Mesothelial cell of epicardium (in vitro differentiated cells): ENCODE data around the gene TMEM123. TPM values are rescaled to one million over a fixed set of nuclear protein-coding genes. Genes with fewer than 3 reads are reported as not detected.
A peak's percentile ranks its signal among the peaks of the same experiment; 100 is the strongest.

Source experiments
- DNase-seq, 2 experiments: peaks; one replicate each; pipeline ENCODE4 v3.0.0; 2021; ENCODE audit warnings: low spot score in 2 of 2; ENCODE audit not compliant: unreplicated experiment in 2 of 2
- H3K27ac Mint-ChIP-seq: 2 replicates; pipeline ENCODE4 v1.8.0; 2021; ENCODE audit warnings: mixed read lengths
- H3K27me3 Mint-ChIP-seq: 2 replicates; pipeline ENCODE4 v1.8.0; 2021; ENCODE audit warnings: low read depth, mixed read lengths
- H3K36me3 Mint-ChIP-seq: 2 replicates; pipeline ENCODE4 v1.8.0; 2021; ENCODE audit warnings: mixed read lengths
- H3K4me1 Mint-ChIP-seq: 2 replicates; pipeline ENCODE4 v1.8.0; 2021; ENCODE audit warnings: mixed read lengths
- H3K4me3 Mint-ChIP-seq: 2 replicates; pipeline ENCODE4 v1.8.0; 2021; ENCODE audit warnings: mild to moderate bottlenecking, moderate library complexity, mixed read lengths
- H3K9me3 Mint-ChIP-seq: 2 replicates; pipeline ENCODE4 v1.8.0; 2021; ENCODE audit warnings: mixed read lengths
- CTCF ChIP-seq: fragments of 200-600 bp; sonication (generic); IDR thresholded peaks from one replicate; pipeline ENCODE4 v1.5.0; 2021; ENCODE audit warnings: antibody characterized with exemption; ENCODE audit not compliant: unreplicated experiment
- total RNA-seq: library from RNA; stranded (reverse); gene quantifications from 3 replicates; pipeline ENCODE4 v1.2.1, GENCODE V29; 2021

The TMEM123 gene
- total RNA-seq, 1 donor from 2014 or later = 131 TPM

- no peak for TF ChIP-seq CTCF
- no peak for DNase-seq
- Mint-ChIP-seq H3K36me3 (peaks cover 33% of the 10 kb centered on the region), H3K9me3 (peaks cover 30% of the 10 kb centered on the region), H3K27ac (no peak overlapping the region), H3K4me1 (peaks cover 19% of the 10 kb centered on the region), H3K4me3 (no peak overlapping the region), H3K27me3 (no peaks in the 10 kb centered on the region)
Measured at GRCh38 chr11:102420547-102420946, 32.0 kb downstream of the TMEM123 start.

- DNase-seq = no peak
- Mint-ChIP-seq H3K4me1 (peaks cover 19% of the 10 kb centered on the region), H3K27ac (peak overlapping the region; percentile 34), H3K4me3 (no peak overlapping the region), H3K9me3 (peaks cover 44% of the 10 kb centered on the region), H3K27me3 (no peaks in the 10 kb centered on the region), H3K36me3 (peaks cover 46% of the 10 kb centered on the region)
- TF ChIP-seq CTCF = no peak
Measured at GRCh38 chr11:102419181-102419580, 33.4 kb downstream of the TMEM123 start.

- peaks cover 51% of the 10 kb centered on the region for H3K36me3 Mint-ChIP-seq
- H3K27me3 Mint-ChIP-seq = no peaks in the 10 kb centered on the region
- no peak for TF ChIP-seq CTCF
- H3K27ac Mint-ChIP-seq = no peak overlapping the region
- H3K9me3 Mint-ChIP-seq = peaks cover 49% of the 10 kb centered on the region
- H3K4me1 Mint-ChIP-seq = peaks cover 9% of the 10 kb centered on the region
- no peak for DNase-seq
- no peak overlapping the region for H3K4me3 Mint-ChIP-seq
Measured at GRCh38 chr11:102416976-102417375, 35.6 kb downstream of the TMEM123 start.

- no peak for DNase-seq
- TF ChIP-seq CTCF = no peak
- Mint-ChIP-seq H3K27ac (no peak overlapping the region), H3K27me3 (no peaks in the 10 kb centered on the region), H3K4me3 (no peak overlapping the region), H3K36me3 (peaks cover 51% of the 10 kb centered on the region), H3K9me3 (peaks cover 49% of the 10 kb centered on the region), H3K4me1 (peaks cover 5% of the 10 kb centered on the region)
Measured at GRCh38 chr11:102415304-102415916, 37.2 kb downstream of the TMEM123 start.

GRCh38 chr11:102414559-102414958, 38.0 kb downstream of the TMEM123 start:
- peaks cover 51% of the 10 kb centered on the region for H3K36me3 Mint-ChIP-seq
- H3K27me3 Mint-ChIP-seq = no peaks in the 10 kb centered on the region
- TF ChIP-seq CTCF = no peak
- H3K4me1 Mint-ChIP-seq = peaks cover 7% of the 10 kb centered on the region
- H3K9me3 Mint-ChIP-seq = peaks cover 49% of the 10 kb centered on the region
- no peak overlapping the region for H3K4me3 Mint-ChIP-seq
- no peak overlapping the region for H3K27ac Mint-ChIP-seq
- no peak for DNase-seq

GRCh38 chr11:102413497-102413896, 39.1 kb downstream of the TMEM123 start:
- H3K4me3 Mint-ChIP-seq = no peak overlapping the region
- no peak for TF ChIP-seq CTCF
- H3K27ac Mint-ChIP-seq = no peak overlapping the region
- DNase-seq = no peak
- peaks cover 44% of the 10 kb centered on the region for H3K36me3 Mint-ChIP-seq
- peaks cover 7% of the 10 kb centered on the region for H3K4me1 Mint-ChIP-seq
- peaks cover 43% of the 10 kb centered on the region for H3K9me3 Mint-ChIP-seq
- no peaks in the 10 kb centered on the region for H3K27me3 Mint-ChIP-seq
